ENCODE data around the gene LTBP4. TPM values are rescaled to one million over a fixed set of nuclear protein-coding genes. Genes with fewer than 3 reads are reported as not detected.
"Not testable (repeated sequence)": the region's sequence is repeated elsewhere in the genome, so short reads cannot be mapped to it uniquely, and the experiment has no call there.

The LTBP4 gene
- total and polyA plus RNA-seq, 12 donors, result 114 to 263 (median 234) TPM

- peaks cover 0 to 100% (median 52%) of the 10 kb centered on the region in 9 donors for H3K36me3 ChIP-seq
- no peaks in the 10 kb centered on the region for H3K27me3 ChIP-seq
- H3K27ac ChIP-seq, result peak overlapping the region in 1 of 10 donors; percentile 31
- peaks cover 0 to 14% (median 9%) of the 10 kb centered on the region in 9 donors for H3K4me1 ChIP-seq
- intact Hi-C loops (cut with DNase I), result no loop called here
- no peak for TF ChIP-seq CTCF (IDR thresholded peaks at IDR 0.05)
- H3K9me3 ChIP-seq, result no peaks in the 10 kb centered on the region
- 87 to 93% methylated on average over 7 of the region's 7 CpGs for WGBS, 2 donors
- no peak overlapping the region for H3K4me3 ChIP-seq
- DNase-seq (no peak), ATAC-seq (peak in 1 of 8 donors; percentile 12)
These were observed 21.6 kb downstream of the LTBP4 start for GRCh38 chr19:40622773-40623075.

GRCh38 chr19:40623403-40624251 lies 22.5 kb downstream of the LTBP4 start:
- Histone ChIP-seq H3K27me3 (no peaks in the 10 kb centered on the region), H3K27ac (peak overlapping the region in 1 of 10 donors; percentile 31), H3K4me3 (no peak overlapping the region), H3K36me3 (peaks cover 0 to 100% (median 52%) of the 10 kb centered on the region in 9 donors), H3K9me3 (no peaks in the 10 kb centered on the region), H3K4me1 (peaks cover 0 to 14% (median 9%) of the 10 kb centered on the region in 9 donors)
- 47 to 59% methylated on average over 41 of the region's 41 CpGs for WGBS, 2 donors
- ATAC-seq (peak in 2 of 8 donors; percentile 10 to 13), DNase-seq (no peak)
- intact Hi-C loops (cut with DNase I), result no loop called here
- TF ChIP-seq CTCF (IDR thresholded peaks at IDR 0.05), result no peak

GRCh38 chr19:40624369-40625153 lies 23.4 kb downstream of the LTBP4 start:
- Histone ChIP-seq H3K4me1 (peaks cover 0 to 12% (median 6%) of the 10 kb centered on the region in 9 donors), H3K36me3 (peaks cover 0 to 100% (median 53%) of the 10 kb centered on the region in 9 donors)
- H3K4me3 ChIP-seq; intact Hi-C loops (cut with DNase I); DNase-seq; H3K27me3 ChIP-seq; ATAC-seq; H3K9me3 ChIP-seq; H3K27ac ChIP-seq: not testable (repeated sequence)
- WGBS, 2 donors, result 86 to 91% methylated on average over 14 of the region's 14 CpGs

GRCh38 chr19:40625406-40626120 lies 24.4 kb downstream of the LTBP4 start:
- TF ChIP-seq CTCF (IDR thresholded peaks at IDR 0.05), result no peak
- no peak overlapping the region for H3K27ac ChIP-seq
- DNase-seq (no peak), ATAC-seq (no peak)
- peaks cover 0 to 4% (median 0%) of the 10 kb centered on the region in 9 donors for H3K4me1 ChIP-seq
- H3K9me3 ChIP-seq, result no peaks in the 10 kb centered on the region
- no peak overlapping the region for H3K4me3 ChIP-seq
- intact Hi-C loops (cut with DNase I), result no loop called here
- WGBS, 2 donors, result 70 to 72% methylated on average over 7 of the region's 7 CpGs
- peaks cover 0 to 99% (median 43%) of the 10 kb centered on the region in 9 donors for H3K36me3 ChIP-seq
- H3K27me3 ChIP-seq, result no peaks in the 10 kb centered on the region

Measured in heart right ventricle (tissue), 16 donors.